HepG2 (cell line): Measurements from ENCODE around the gene C1QBP. TPM values are rescaled to one million over a fixed set of nuclear protein-coding genes. Genes with fewer than 3 reads are reported as not detected.

ENCODE experiments used
- BRF2 ChIP-seq: sonication (generic); formaldehyde crosslinking; IDR thresholded peaks from 2 replicates; pipeline ENCODE4 v1.8.1; 2022; ENCODE audit warnings: mild to moderate bottlenecking, missing genetic modification reagents
- CEBPG ChIP-seq: IDR thresholded peaks from 2 replicates; pipeline ENCODE4 v1.6.1; 2016
- CHD2 ChIP-seq: IDR thresholded peaks from 2 replicates; pipeline ENCODE4 v1.6.1; 2011; ENCODE audit warnings: low read depth, low read length, improper control_type of control experiment
- FOXK2 ChIP-seq: fragments of 450-650 bp; IDR thresholded peaks from 2 replicates; pipeline ENCODE4 v1.6.1; 2016
- GATAD2A ChIP-seq: IDR thresholded peaks from 2 replicates; pipeline ENCODE4 v1.6.1; 2016
- HCFC1 ChIP-seq: fragments of 150-350 bp; IDR thresholded peaks from 2 replicates; pipeline ENCODE4 v1.6.1; 2014; ENCODE audit warnings: low read depth, low read length
- HHEX ChIP-seq: IDR thresholded peaks from 2 replicates; pipeline ENCODE4 v1.6.1; 2016; ENCODE audit warnings: control low read depth
- KDM3A ChIP-seq: IDR thresholded peaks from 2 replicates; pipeline ENCODE4 v1.6.1; 2018; ENCODE audit warnings: low read depth, missing compliant biosample characterization
- KMT2A ChIP-seq: sonication (generic); formaldehyde crosslinking; IDR thresholded peaks from 2 replicates; pipeline ENCODE4 v1.4.0; 2020; ENCODE audit warnings: missing genetic modification reagents
- POLR2AphosphoS5 ChIP-seq: IDR thresholded peaks from 2 replicates; pipeline ENCODE4 v1.6.1; 2012; ENCODE audit warnings: low read depth, low read length
- REPIN1 ChIP-seq: sonication (generic); formaldehyde crosslinking; IDR thresholded peaks from 2 replicates; pipeline ENCODE4 v1.8.0; 2022; ENCODE audit warnings: missing genetic modification reagents, low read depth, mild to moderate bottlenecking, borderline replicate concordance
- SIX4 ChIP-seq: sonication (generic); formaldehyde crosslinking; IDR thresholded peaks from 2 replicates; pipeline ENCODE4 v1.4.0; 2020; ENCODE audit warnings: missing genetic modification reagents
- SMYD3 ChIP-seq: sonication (generic); formaldehyde crosslinking; IDR thresholded peaks from 2 replicates; pipeline ENCODE4 v1.8.1; 2023; ENCODE audit warnings: mild to moderate bottlenecking, missing genetic modification reagents
- TFE3 ChIP-seq: IDR thresholded peaks from 2 replicates; pipeline ENCODE4 v1.6.1; 2016
- ZBTB34 ChIP-seq: sonication (generic); formaldehyde crosslinking; IDR thresholded peaks from 2 replicates; pipeline ENCODE4 v1.8.0; 2022; ENCODE audit warnings: mild to moderate bottlenecking, missing genetic modification reagents
- ZGPAT ChIP-seq: IDR thresholded peaks from 2 replicates; pipeline ENCODE4 v1.6.1; 2016; ENCODE audit warnings: mild to moderate bottlenecking
- ZNF564 ChIP-seq: sonication (generic); formaldehyde crosslinking; IDR thresholded peaks from 2 replicates; pipeline ENCODE4 v1.8.1; 2023; ENCODE audit warnings: mild to moderate bottlenecking, missing genetic modification reagents
- ZNF576 ChIP-seq: sonication (generic); formaldehyde crosslinking; IDR thresholded peaks from 2 replicates; pipeline ENCODE4 v1.4.0; 2020; ENCODE audit warnings: mild to moderate bottlenecking, missing genetic modification reagents
- polyA plus RNA-seq, 8 experiments: library from polyadenylated mRNA; depleted of rRNA in 3 of 8; stranded (reverse) in 7 of 8; unstranded in 1 of 8; fragments of >200 nt; fragmentation: Illumina TruSeq in 4 of 8; extraction: Trizol in 4 of 8; gene quantifications; 2 replicates each; pipeline versions ENCODE4 v1.2.1 to v1.2.3, GENCODE V29; 2011 to 2016; ENCODE audit warnings: low read depth in 4 of 8, missing spikeins in 1 of 8, mixed read lengths in 1 of 8; ENCODE audit not compliant: insufficient read depth in 1 of 8
- total RNA-seq, 5 experiments: library from RNA; depleted of rRNA; stranded (reverse); fragments of >200 nt; fragmentation: Illumina TruSeq; extraction: Trizol; gene quantifications; 2 replicates each; pipeline ENCODE4 v1.2.3, GENCODE V29; 2016; ENCODE audit warnings: low read depth in 1 of 5
- TF ChIP-seq, protein P1 (sequence below): sonication (generic); formaldehyde crosslinking; IDR thresholded peaks from 2 replicates; pipeline ENCODE4 v1.4.0; 2020; ENCODE audit warnings: missing genetic modification reagents
- TF ChIP-seq, protein P2 (sequence below): sonication (generic); formaldehyde crosslinking; IDR thresholded peaks from 2 replicates; pipeline ENCODE4 v1.8.0; 2022; ENCODE audit warnings: low read depth, missing genetic modification reagents
- TF ChIP-seq, protein P3 (sequence below): IDR thresholded peaks from 2 replicates; pipeline ENCODE4 v1.6.1; 2016; ENCODE audit warnings: low read depth

The C1QBP gene
- total and polyA plus RNA-seq, 2 of the 13 experiments (the other 11 are each of a cell fraction or from before 2014, with no cell fraction given), result 219 to 680 TPM

DNA sequence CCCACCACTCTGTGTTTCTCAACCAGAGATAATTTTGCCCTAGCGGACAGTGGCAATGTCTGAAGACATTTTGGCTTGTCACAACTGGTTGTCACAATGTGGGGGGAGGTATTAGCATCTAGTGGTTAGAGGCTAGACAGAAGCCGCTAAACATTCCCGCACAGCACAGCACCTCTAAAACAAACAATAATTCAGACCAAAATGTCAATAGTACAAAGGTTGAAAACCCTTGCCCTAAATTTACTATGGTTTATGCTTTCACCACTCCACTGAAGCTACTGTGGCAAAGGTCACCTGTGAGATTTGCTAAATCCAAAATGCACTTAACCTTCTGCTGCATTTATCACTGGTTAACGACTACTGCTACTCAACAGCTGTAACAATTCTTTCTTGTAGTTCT lies 33.6 kb downstream of the C1QBP start (continued):
- TF ChIP-seq, protein P1, sequence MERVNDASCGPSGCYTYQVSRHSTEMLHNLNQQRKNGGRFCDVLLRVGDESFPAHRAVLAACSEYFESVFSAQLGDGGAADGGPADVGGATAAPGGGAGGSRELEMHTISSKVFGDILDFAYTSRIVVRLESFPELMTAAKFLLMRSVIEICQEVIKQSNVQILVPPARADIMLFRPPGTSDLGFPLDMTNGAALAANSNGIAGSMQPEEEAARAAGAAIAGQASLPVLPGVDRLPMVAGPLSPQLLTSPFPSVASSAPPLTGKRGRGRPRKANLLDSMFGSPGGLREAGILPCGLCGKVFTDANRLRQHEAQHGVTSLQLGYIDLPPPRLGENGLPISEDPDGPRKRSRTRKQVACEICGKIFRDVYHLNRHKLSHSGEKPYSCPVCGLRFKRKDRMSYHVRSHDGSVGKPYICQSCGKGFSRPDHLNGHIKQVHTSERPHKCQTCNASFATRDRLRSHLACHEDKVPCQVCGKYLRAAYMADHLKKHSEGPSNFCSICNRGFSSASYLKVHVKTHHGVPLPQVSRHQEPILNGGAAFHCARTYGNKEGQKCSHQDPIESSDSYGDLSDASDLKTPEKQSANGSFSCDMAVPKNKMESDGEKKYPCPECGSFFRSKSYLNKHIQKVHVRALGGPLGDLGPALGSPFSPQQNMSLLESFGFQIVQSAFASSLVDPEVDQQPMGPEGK (CRISPR knock-in tag), result peak; percentile 62
- TF ChIP-seq CHD2 (no peak), REPIN1 (peak; percentile 73; the same call in 1 of the 2 replicates), ZNF576 (CRISPR knock-in tag) (no peak), GATAD2A (CRISPR knock-in tag) (peak; percentile 85), KDM3A (0 out of 2 replicates have a peak, but pooled peaks have one; percentile 24), POLR2AphosphoS5 (no peak), TFE3 (CRISPR knock-in tag) (no peak), ZGPAT (CRISPR knock-in tag) (peak; percentile 89), SMYD3 (CRISPR knock-in tag) (peak; percentile 61; the same call in 1 of the 2 replicates), BRF2 (peak; percentile 53; the same call in 1 of the 2 replicates), HHEX (peak; percentile 37; the same call in 1 of the 2 replicates), ZBTB34 (CRISPR knock-in tag) (peak; percentile 77; the same call in 1 of the 2 replicates), ZNF564 (no peak), FOXK2 (peak; percentile 47; the same call in 1 of the 2 replicates), HCFC1 (no peak), SIX4 (peak; percentile 33; the same call in 1 of the 2 replicates), KMT2A (CRISPR knock-in tag) (no peak), CEBPG (CRISPR knock-in tag) (peak; percentile 53)
- TF ChIP-seq, protein P2, sequence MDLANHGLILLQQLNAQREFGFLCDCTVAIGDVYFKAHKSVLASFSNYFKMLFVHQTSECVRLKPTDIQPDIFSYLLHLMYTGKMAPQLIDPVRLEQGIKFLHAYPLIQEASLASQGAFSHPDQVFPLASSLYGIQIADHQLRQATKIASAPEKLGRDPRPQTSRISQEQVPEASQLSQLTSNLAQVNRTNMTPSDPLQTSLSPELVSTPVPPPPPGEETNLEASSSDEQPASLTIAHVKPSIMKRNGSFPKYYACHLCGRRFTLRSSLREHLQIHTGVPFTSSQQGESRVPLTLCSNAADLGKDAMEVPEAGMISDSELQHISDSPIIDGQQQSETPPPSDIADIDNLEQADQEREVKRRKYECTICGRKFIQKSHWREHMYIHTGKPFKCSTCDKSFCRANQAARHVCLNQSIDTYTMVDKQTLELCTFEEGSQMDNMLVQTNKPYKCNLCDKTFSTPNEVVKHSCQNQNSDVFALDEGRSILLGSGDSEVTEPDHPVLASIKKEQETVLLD (CRISPR knock-in tag), result no peak
- TF ChIP-seq, protein P3, sequence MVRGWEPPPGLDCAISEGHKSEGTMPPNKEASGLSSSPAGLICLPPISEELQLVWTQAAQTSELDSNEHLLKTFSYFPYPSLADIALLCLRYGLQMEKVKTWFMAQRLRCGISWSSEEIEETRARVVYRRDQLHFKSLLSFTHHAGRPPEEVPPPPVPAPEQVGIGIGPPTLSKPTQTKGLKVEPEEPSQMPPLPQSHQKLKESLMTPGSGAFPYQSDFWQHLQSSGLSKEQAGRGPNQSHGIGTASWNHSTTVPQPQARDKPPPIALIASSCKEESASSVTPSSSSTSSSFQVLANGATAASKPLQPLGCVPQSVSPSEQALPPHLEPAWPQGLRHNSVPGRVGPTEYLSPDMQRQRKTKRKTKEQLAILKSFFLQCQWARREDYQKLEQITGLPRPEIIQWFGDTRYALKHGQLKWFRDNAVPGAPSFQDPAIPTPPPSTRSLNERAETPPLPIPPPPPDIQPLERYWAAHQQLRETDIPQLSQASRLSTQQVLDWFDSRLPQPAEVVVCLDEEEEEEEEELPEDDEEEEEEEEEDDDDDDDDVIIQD (CRISPR knock-in tag), result peak; percentile 50; the same call in 1 of the 2 replicates
